GM21825 (cell line): ENCODE measurements around the gene RNF126.

Experiments
- ATAC-seq: cut with Tn5 transposase; IDR thresholded peaks from one replicate; pipeline ENCODE4 v1.9.1; 2021; ENCODE audit warnings: mild to moderate bottlenecking, moderate library complexity; ENCODE audit not compliant: unreplicated experiment

RNF126 gene

GRCh38 chr19:664913-665443 is 2.0 kb upstream of the RNF126 start:
- no peak for ATAC-seq

GRCh38 chr19:663682-664117 is 686 bp upstream of the RNF126 start:
- ATAC-seq, result no peak

GRCh38 chr19:662207-662961 is 630 bp downstream of the RNF126 start:
- ATAC-seq, result no peak

DNA sequence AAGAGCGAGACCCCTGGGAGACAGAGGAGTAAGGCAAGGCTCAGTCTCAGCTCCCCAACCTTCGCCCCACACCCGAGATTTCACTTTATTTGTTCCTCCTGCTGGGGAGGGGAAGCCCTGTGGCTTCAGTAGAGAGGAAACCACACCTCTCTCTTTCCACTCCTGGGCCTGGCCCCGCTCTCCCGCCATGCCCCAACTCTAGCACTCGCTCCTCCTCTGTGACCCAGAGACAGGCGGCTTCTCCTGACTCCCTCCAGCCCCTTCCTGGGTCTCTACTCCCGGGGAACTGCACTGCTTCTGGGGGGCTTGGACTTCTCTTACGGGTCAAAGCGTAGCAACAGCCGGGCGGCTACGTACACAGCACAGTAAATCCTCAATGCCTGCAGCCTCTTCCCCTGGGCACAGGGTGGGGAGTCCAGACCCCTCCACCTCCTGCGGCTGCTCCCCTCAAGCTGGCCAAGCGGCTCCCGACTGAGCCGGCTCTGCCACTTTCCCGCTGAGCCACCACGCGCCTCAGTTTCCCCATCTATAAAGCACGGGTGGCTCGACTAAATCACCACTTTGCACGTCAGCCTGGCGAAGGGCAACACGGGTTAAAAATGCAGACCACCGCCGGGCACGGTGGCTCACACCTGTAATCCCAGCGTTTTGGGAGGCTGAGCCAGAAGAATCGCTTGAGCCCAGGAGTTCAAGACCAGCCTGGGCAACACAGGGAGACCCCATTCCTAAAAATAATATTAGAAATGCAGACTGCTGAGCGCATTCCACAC is 1.4 kb downstream of the RNF126 start:
- ATAC-seq, result peak; percentile 26

GRCh38 chr19:660793-661426 is 2.1 kb downstream of the RNF126 start:
- no peak for ATAC-seq

DNA sequence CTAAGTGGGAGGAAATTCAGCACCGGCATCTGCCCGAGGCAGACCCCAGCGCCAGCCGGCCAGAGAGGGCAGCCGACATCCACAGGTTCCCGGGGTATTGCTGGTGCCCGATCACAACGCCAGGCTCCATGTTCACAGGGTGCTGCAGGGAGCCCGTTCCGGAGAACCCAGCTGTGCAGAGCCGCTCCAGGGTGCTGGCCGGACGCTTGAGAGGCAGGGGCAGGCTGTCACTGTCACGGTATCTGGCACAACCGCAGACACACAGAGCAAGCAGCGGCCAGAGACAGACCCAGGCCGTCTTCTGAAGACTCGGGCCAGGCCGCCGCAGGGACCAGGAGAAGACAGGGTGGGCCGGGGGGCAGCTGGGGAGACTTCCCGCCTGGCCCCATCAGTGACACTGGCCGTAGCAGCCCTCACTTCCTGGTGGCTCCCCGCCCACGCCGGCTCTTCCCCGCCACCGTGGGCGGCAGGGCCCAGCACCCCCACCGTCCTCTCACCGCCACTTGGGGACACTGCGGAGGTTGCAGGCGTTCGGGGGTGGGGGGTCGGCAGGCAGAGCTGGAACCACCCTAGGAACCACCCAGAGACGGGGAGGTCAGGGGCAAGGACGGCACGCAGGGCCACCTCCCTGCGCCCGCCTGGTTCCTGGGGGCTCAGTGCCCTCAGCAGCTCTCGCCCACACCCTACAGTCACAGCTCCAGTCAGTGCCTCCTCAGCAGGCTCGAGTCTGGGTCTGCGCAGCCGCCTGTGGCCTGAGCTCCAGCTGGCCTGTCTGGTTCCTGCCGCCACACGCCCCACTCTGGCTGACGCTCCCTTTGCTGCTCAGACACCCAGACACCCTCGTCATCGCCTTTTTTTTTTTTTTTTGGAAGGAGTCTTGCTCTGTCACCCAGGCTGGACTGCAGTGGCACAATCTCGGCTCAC is 3.8 kb downstream of the RNF126 start:
- no peak for ATAC-seq

GRCh38 chr19:658059-658839 is 4.8 kb downstream of the RNF126 start:
- no peak for ATAC-seq

- no peak for ATAC-seq
Observed at GRCh38 chr19:657611-658010, 5.4 kb downstream of the RNF126 start.

- ATAC-seq, result no peak
Observed at GRCh38 chr19:656751-657559, 6.1 kb downstream of the RNF126 start.

GRCh38 chr19:655691-656090 is 7.3 kb downstream of the RNF126 start:
- no peak for ATAC-seq

DNA sequence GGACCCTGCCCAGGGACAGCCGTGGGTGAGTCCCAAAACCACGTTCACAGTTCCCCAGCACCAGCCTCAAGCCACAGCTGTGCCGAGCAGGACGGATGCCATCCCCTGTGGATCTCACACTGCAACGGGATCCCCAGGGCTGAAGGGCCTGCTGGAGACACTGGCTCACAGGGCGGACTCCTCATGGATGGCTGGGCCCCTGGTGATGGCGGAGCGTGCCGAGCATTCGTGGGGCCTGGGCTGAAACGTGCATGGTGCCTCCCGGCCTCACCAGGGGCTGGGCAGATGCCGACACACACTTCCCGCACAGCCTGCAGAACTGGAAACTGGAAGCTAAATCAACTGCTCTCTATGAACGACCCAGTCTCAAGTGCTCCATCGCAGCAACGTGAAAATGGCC is 9.6 kb downstream of the RNF126 start:
- ATAC-seq, result no peak

DNA sequence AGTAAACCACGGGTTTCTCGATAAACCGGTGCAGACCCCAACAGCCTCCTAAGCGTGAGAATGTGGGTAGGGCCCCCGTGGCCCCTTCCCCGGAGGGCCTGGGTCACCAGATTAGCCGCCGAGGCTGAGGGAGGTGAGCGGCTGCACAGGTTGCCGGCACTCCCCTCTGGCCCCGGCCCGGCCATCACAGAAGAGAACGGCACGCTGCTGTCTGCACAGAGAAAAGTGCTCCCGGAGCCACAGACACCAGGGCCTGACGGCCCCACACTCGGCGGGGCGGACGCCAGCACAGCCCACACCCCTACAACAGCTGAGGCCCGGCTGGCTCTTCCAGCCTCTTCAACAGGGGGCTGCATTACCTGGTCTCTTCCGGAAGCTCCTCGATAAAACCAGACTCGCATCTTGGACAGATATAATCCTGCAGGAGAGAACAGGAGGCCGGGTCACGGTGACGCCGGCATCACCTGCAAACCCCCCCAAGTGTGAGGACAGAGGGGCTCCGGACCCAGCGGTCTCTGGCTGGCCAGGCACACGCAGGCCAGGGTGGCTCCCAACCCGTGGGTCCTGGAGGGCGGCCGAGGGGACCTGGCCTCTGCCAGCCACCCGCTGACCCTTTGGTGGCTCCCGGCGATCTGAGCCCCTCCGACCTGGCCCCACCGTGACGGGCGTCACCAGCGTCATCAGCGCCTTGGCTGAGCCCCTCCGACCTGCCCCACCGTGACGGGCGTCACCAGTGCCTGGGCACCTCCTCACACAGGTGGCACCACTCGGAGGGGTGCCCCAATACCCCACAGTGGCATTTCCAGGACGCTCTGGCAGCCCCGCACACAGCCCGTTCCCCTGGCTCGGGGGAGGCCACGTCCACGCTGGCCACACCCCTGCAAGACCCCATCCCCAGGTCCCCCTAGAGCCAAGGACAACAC is 10.3 kb downstream of the RNF126 start:
- ATAC-seq, result no peak

- no peak for ATAC-seq
Observed at GRCh38 chr19:651991-652390, 11.0 kb downstream of the RNF126 start.

- ATAC-seq, result no peak
Observed at GRCh38 chr19:651114-651818, 11.7 kb downstream of the RNF126 start.

GRCh38 chr19:650121-650520 is 12.9 kb downstream of the RNF126 start:
- no peak for ATAC-seq

DNA sequence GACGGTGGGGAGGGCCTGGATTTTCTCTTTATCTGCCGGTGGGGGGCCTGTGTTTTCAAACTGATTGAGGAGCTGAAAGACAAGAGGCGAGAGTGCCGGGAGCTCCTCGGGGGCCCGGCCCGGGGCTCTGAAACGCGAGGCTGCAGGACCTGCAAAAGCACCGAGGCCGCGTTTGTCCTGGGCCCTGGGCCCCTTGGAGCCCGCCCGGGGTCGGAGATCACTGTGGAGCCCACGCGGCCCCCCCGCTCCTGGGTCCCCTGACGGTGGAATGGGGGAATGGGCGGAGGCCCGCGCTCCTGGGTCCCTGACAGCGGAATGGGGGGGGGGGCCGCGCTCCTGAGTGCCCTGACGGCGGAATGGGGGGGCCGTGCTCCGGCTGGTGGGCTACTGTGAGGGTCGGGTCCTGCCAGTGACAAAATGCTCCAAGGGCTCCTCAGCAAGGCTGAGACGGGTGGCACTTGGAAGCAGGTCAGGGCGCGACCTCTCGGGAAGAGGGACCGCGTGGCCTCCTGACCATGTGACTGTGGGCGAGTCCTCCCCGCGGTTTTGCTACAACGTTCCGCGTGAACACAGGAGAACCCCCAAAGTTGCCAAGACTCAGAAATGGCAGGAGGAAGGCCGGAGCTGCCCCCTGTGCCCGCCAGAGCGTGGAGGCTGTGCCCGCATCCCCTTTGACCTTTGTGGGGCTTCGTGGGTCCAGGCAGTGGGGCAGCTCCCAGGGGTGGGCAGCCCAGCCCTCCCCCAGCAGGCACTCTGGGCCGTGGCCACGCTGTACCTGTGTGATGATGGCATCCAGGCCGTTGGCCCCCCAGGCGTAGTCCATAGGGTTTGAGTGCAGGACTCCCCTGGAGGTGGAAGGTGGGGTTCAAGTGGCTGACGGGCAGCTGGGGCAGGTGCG is 13.9 kb downstream of the RNF126 start:
- ATAC-seq, result no peak
